HL-60 (cell line): ENCODE measurements around the gene NIF3L1.

Experiments used
- DNase-seq, 2 experiments: peaks; one replicate each; pipeline ENCODE4 v3.0.0-alpha.2; 2010 to 2020; ENCODE audit warnings: low read depth in 1 of 2, low spot score in 1 of 2
- H3K27ac ChIP-seq: fragments of 250-450 bp; sonication (Bioruptor Pico); replicated peaks from 2 replicates; pipeline ENCODE4 v1.5.1; 2020; ENCODE audit warnings: mild to moderate bottlenecking, moderate library complexity
- H3K27me3 ChIP-seq: fragments of 250-450 bp; sonication (Bioruptor Pico); 2 replicates; pipeline ENCODE4 v1.5.1; 2021; ENCODE audit warnings: mild to moderate bottlenecking, moderate library complexity; ENCODE audit not compliant: insufficient read depth, poor library complexity, severe bottlenecking
- H3K4me3 ChIP-seq: replicated peaks from 2 replicates; pipeline ENCODE4 v1.5.1; 2011; ENCODE audit warnings: mild to moderate bottlenecking, control low read depth, low read length; ENCODE audit not compliant: insufficient read depth
- GABPA ChIP-seq: IDR thresholded peaks from 2 replicates; pipeline ENCODE4 v1.6.1; 2012; ENCODE audit warnings: low read depth
- POLR2AphosphoS5 ChIP-seq: IDR thresholded peaks from 2 replicates; pipeline ENCODE4 v1.6.1; 2012; ENCODE audit warnings: low read depth
- SPI1 ChIP-seq: IDR thresholded peaks from 2 replicates; pipeline ENCODE4 v1.6.1; 2012; ENCODE audit warnings: low read depth, mild to moderate bottlenecking, borderline replicate concordance
- TF ChIP-seq, protein P1 (sequence below): IDR thresholded peaks from one replicate; pipeline ENCODE4 v1.5.1; 2011; ENCODE audit warnings: low read length, control low read depth, inconsistent platforms; ENCODE audit not compliant: insufficient read depth
- TF ChIP-seq, protein P2 (sequence below): IDR thresholded peaks from 2 replicates; pipeline ENCODE4 v1.6.1; 2012; ENCODE audit warnings: low read depth; ENCODE audit not compliant: insufficient replicate concordance

NIF3L1 gene

DNA sequence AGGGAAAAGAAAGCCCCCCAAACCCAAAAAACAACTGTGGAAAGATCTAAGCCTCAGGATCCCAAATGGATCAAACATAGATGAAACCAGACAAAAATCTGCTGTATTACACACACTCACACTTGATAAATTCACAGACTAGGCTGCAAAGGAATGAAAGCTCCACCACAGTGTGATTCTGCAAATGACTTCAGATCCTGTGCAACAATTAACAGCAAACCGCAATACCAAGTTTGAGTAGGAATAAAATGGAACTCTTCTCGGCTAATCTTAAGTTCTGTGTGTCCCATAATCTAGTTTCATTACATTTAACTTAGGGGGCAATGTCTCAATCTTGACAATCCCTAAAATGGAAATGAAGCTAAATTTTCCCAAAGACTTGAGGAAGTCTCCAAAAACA, 36.6 kb upstream of the NIF3L1 start:
- Histone ChIP-seq H3K4me3 (no peak overlapping the region), H3K27me3 (no peaks in the 10 kb centered on the region), H3K27ac (no peak overlapping the region)
- TF ChIP-seq SPI1 (no peak), GABPA (no peak), POLR2AphosphoS5 (no peak)
- TF ChIP-seq, protein P1, sequence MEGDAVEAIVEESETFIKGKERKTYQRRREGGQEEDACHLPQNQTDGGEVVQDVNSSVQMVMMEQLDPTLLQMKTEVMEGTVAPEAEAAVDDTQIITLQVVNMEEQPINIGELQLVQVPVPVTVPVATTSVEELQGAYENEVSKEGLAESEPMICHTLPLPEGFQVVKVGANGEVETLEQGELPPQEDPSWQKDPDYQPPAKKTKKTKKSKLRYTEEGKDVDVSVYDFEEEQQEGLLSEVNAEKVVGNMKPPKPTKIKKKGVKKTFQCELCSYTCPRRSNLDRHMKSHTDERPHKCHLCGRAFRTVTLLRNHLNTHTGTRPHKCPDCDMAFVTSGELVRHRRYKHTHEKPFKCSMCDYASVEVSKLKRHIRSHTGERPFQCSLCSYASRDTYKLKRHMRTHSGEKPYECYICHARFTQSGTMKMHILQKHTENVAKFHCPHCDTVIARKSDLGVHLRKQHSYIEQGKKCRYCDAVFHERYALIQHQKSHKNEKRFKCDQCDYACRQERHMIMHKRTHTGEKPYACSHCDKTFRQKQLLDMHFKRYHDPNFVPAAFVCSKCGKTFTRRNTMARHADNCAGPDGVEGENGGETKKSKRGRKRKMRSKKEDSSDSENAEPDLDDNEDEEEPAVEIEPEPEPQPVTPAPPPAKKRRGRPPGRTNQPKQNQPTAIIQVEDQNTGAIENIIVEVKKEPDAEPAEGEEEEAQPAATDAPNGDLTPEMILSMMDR = no peak
- TF ChIP-seq, protein P2, sequence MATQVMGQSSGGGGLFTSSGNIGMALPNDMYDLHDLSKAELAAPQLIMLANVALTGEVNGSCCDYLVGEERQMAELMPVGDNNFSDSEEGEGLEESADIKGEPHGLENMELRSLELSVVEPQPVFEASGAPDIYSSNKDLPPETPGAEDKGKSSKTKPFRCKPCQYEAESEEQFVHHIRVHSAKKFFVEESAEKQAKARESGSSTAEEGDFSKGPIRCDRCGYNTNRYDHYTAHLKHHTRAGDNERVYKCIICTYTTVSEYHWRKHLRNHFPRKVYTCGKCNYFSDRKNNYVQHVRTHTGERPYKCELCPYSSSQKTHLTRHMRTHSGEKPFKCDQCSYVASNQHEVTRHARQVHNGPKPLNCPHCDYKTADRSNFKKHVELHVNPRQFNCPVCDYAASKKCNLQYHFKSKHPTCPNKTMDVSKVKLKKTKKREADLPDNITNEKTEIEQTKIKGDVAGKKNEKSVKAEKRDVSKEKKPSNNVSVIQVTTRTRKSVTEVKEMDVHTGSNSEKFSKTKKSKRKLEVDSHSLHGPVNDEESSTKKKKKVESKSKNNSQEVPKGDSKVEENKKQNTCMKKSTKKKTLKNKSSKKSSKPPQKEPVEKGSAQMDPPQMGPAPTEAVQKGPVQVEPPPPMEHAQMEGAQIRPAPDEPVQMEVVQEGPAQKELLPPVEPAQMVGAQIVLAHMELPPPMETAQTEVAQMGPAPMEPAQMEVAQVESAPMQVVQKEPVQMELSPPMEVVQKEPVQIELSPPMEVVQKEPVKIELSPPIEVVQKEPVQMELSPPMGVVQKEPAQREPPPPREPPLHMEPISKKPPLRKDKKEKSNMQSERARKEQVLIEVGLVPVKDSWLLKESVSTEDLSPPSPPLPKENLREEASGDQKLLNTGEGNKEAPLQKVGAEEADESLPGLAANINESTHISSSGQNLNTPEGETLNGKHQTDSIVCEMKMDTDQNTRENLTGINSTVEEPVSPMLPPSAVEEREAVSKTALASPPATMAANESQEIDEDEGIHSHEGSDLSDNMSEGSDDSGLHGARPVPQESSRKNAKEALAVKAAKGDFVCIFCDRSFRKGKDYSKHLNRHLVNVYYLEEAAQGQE = no peak
- DNase-seq = no peak

DNA sequence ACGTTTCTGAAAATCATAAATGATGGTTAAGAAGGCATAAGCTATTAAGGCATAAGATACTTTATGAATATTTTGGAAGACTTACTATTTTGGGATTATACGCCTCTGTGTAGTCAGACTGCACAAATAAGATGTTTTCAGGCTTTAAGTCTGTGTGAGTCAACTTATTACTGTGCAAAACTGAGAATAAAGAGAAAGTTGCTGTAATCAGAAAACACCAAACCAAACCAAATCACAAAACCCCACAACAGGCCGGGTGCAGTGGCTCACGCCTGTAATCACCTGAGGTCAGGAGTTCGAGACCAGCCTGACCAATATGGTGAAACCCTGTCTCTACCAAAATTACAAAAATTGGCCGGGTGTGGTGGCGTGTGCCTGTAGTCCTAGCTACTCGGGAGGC, 32.4 kb upstream of the NIF3L1 start:
- no peak for DNase-seq
- TF ChIP-seq, protein P2 = no peak
- Histone ChIP-seq H3K27ac (no peak overlapping the region), H3K27me3 (no peaks in the 10 kb centered on the region), H3K4me3 (no peak overlapping the region)

DNA sequence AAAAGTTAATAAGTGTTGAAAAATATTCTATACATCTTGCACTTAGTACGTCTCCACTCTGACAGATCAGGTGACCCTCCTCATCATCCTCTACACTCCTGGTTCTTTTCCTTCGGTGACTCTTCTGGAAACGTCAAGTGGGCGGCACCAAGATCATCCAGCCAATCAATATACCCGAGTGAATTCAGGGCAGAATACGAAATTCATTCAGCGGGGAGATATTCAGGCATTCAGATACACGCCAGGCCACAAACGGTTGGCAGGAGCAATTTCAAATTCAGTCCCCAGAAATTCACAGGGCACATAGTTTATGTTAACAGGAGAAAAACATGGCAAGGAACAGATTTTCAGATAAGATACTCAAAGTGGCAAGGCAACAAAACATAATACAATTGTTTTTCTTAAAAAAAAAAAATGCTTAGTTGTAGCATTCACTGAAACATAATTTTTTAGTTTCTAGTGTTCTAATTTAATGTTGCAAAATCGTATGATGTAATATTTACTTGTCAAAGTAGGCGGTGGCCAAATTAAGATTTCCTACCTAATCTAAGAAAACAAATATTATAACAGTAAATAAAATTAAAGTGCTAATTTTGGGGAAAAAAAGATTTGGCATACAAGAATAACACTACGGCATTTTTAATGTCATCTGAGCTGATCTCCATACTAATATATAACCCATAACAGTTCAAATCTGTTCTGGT, 28.9 kb upstream of the NIF3L1 start:
- no peak overlapping the region for H3K4me3 ChIP-seq
- no peak for TF ChIP-seq SPI1
- no peaks in the 10 kb centered on the region for H3K27me3 ChIP-seq
- no peak overlapping the region for H3K27ac ChIP-seq
- no peak for DNase-seq

DNA sequence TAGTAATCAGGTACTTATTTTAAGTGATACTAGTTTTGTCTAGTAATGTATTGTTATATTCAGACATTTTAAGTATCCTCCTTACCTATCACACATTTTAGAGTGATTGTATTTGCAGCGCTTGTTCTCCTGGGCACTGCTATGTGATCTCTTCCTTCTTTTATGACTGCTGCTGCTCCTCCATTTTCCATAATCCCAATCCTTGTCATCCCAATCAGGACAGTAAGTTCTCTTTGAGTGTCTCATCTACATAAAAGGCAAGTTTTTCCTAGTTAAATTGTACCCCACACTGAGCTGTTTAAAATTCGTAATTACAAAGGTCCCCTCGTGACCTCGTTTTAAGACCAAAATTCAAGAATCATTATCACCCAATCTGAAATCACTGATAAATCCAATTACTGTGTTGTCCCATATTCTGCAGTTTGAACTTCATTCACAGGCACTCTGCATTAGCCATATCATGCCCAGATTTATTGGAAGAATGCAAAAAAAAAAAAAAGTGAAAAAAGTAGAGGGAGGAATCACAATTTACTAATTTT, 27.5 kb upstream of the NIF3L1 start:
- TF ChIP-seq POLR2AphosphoS5 = no peak
- TF ChIP-seq, protein P1 = no peak
- no peak for TF ChIP-seq SPI1
- TF ChIP-seq GABPA = no peak
- TF ChIP-seq, protein P2 = no peak
- DNase-seq = no peak
- H3K27me3 ChIP-seq = no peaks in the 10 kb centered on the region
- no peak overlapping the region for H3K27ac ChIP-seq
- H3K4me3 ChIP-seq = peak overlapping the region; percentile 68
